HG03280 (cell line): ENCODE data around the gene KAT2A.
"Not testable (repeated sequence)": the region's sequence is repeated elsewhere in the genome, so short reads cannot be mapped to it uniquely, and the experiment has no call there.

Experiments used
- ATAC-seq: cut with Tn5 transposase; IDR thresholded peaks from one replicate; pipeline ENCODE4 v1.9.1; 2021; ENCODE audit warnings: mild to moderate bottlenecking, moderate library complexity; ENCODE audit not compliant: unreplicated experiment

The KAT2A gene

GRCh38 chr17:42120770-42121769 lies at the start of gene KAT2A:
KAT2A (minus strand) TSS chr17:42121367; CDS start chr17:42121304, 63 bp downstream.
- peak; percentile 78 for ATAC-seq

DNA sequence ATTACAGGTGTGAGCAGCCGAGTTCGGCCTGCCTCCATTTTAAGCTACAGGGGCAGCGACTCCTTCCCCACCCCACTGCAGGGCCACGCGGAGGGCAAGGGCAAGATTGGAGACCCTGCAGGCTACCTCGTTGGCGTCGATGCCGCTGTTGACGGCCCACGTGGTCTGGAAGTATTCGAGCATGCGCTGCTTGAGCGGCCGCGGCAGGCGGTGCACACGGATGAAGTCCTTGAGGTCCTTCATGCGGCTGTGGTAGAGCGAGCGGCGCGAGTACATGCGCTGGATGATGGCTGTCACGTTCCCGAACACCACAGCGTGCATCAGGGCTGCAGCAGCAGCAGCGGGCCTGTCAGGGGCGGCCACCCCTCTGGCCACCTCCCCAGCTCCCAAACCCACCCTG lies 48.2 kb upstream of the KAT2A start:
- no peak for ATAC-seq

DNA sequence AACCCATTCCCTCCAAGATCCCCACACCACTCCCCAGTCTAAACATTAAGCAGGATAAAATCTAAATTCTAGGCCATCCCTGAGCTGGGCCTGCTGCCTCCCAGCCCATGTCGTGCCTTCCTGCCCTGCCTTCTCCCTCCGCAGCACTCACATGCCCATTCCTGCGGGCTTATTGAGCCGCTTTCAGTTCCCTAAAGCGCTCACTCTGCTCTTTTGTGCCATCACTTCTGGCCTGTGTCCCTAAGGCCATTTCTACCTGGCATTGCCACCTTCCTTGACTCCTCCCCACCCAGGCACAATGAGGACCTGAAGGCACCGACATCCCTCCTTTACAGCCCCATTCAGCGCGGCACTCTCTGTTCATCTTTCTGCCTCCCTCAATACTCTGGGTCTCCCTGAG lies 46.6 kb upstream of the KAT2A start:
- ATAC-seq, result no peak

- ATAC-seq, result no peak
Observed at GRCh38 chr17:42166196-42166763, 45.1 kb upstream of the KAT2A start.

GRCh38 chr17:42165751-42166150 lies 44.6 kb upstream of the KAT2A start:
- no peak for ATAC-seq

GRCh38 chr17:42163696-42164407 lies 42.7 kb upstream of the KAT2A start:
- ATAC-seq, result no peak

DNA sequence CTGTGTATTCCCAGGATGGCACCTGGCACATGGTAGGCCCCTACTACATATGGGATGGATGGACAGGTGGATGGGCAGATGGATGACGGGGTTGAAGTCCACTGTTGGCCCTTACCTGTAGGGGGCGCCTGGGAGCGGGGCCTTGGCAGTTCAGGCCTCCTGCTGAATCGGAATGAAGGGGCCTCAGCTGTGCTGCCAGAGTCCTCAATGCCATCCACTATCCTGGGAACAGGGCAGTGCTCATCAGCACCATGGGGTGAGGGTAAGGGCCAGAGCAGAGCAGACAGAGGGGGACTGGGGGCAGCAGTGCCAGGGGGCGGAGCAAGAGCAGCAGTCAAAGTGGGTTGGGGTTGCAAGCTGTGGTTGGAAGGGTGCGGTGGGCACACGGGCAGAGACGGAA lies 41.9 kb upstream of the KAT2A start:
- ATAC-seq, result no peak

- ATAC-seq, result no peak
Observed at GRCh38 chr17:42160531-42160910, 39.4 kb upstream of the KAT2A start.

- ATAC-seq, result no peak
Observed at GRCh38 chr17:42159796-42160530, 38.8 kb upstream of the KAT2A start.

DNA sequence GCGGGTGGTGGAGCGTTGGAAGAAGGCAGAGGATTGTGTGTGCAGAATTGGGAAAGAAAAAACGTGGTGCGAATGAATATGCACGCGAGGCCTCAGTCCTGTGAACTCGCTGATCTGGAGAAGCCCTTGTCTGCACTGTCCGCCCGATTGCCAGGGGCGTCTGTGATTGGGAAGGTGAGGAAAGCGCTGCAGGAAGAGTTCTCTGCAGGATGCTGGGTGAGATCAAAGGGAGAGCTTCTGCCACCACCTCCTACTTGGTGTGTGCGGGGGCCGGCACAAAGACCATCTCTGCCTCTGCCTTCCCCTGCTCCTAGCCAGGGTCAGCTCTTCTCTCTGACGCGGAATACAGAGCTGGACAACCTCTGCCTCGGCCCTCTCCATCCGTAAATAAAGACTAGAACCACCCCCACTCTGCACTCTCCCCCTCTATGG lies 34.5 kb upstream of the KAT2A start:
- no peak for ATAC-seq

DNA sequence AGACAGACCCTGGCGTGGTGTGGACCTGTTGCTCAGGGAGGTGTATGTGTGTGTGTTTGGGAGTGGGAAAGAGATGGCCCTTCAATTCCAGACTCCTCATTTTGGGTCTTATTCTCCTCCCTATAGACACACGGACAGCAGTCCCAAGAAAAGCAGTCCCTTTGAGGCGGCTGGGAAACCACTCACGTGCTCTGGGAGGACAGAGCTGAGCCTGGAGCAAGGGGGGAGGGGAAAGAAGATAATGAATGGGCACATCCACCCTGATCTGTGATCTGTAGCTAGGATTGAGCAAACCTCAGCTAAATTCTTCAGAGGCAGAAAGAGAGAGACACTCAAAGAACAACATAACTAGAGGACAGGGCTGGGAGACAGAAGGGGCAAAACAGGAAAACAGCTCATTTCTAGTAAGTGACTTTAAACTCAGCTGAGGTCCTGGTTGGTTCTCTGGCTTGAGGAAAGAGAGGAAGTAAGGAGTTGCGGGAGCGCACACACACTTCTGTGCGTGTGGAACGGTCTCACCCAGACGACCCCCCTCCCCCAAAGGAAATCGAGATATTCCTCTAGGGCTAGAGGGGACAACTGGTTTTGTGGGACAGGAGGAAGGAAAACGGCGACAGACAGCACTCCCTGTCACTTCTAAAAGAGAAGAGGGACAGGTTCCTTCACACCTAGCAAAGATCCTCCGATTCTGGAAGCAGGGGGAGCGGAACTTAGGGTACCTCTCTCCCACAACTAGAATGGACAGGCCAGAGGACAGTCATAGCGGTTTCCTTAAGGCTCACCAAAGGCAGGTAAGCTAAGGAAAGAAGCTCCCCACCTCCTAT lies 33.0 kb upstream of the KAT2A start:
- no peak for ATAC-seq

- no peak for ATAC-seq
Observed at GRCh38 chr17:42146911-42147607, 25.9 kb upstream of the KAT2A start.

DNA sequence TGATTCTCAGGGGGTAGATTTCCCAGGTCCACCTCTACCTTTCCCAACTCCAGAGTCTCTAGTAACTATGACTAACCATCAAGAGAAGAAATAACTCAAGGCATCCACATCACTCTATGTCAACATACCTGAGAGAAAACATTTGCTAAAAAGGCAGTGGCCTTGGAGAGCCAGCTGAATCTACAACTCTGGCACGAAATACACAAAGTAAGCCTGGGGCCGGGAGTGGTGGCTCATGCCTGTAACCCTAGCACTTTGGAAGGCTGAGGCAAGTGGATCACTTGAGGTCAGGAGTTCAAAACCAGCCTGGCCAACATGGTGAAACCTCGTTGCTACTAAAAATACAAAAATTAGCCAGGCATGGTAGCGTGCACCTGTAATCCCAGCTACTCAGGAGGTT lies 22.0 kb upstream of the KAT2A start:
- not testable (repeated sequence) for ATAC-seq

- no peak for ATAC-seq
Observed at GRCh38 chr17:42142371-42142896, 21.3 kb upstream of the KAT2A start.

DNA sequence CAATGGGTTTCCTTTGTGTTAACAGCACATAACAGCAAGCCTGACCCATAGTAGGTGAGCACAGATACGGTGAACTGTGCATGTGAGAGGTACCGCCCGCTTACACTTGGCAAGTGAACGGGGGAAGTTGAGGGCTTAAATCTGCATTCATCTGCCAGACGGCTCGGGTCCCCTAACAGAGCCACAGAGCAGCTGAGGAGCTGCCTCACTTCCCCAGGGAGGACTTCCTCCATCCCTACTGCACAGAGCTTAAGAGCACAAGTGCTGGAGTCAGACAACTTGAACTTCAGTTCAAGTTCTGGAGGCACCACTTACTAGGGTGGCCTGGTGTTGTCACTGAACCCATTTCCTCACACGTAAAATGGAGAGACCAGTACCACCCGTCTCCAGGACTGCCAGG lies 20.2 kb upstream of the KAT2A start:
- ATAC-seq, result no peak

DNA sequence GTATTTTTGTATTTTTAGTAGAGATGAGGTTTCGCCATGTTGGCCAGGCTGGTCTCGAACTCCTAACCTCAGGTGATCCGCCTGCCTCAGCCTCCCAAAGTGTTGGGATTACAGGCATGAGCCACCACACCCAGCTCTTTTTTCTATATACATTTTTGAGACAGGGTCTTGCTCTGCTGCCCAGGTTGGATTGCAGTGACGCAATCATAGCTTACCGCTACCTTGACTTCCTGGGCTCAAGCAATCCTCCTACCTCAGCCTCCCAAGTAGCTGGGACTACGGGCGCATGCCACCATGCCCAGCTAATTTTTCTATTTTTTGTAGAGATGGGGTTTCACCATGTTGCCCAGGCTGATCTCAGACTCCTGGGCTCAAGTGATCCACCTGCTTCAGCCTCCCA lies 19.5 kb upstream of the KAT2A start:
- not testable (repeated sequence) for ATAC-seq

- no peak for ATAC-seq
Observed at GRCh38 chr17:42138749-42139492, 17.8 kb upstream of the KAT2A start.

DNA sequence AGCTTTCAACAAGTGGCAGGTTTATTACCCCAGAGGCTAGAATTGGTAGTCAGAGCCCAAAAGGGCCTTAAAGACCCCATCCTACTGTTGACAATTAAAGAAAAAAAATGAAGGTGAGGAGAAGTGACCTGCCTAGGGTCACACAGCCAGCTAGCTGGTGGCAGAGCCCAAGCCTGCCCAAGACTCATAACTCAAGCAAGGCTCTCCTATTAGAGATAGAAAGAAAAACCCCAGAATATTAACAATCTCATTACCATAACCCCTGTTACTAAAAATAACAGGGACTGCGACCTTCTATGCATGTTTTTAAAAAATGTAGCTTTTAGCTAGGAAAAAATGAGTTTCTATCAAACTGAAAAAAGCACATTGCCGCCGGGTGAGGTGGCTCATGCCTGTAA lies 15.5 kb upstream of the KAT2A start:
- no peak for ATAC-seq
